ENCODE measurements around the gene SRL. TPM values are rescaled to one million over a fixed set of nuclear protein-coding genes. Genes with fewer than 3 reads are reported as not detected.

Gene SRL
- total RNA-seq, 2 donors from 2014 or later: 302 to 359 TPM

DNA sequence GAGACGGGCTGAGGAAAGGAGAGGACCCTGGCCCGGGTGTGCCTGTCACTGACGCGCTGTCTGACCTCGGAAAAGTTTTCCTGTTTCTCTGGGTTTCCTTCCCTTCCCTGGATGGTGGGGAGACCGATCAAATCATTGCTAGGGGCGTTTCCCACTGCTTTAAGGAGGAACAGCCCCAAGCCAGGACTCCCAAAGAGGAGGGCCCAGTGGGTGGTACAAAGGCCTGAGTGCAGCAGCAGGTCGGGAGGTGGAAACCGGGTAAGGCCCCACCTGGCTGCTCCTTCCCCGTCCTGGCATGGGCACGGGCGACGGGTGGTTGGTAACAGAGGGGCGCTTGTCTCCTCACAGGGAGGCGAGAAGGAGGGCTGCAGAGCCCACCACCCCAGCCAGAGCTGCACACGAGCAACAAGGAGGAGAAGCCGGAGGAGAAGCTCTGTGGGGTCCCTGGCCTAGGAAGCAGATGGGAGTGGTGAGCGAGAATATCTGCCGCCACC is 2.2 kb downstream of the SRL start:
- no peak for DNase-seq
- ATAC-seq: peak; percentile 32 to 59
- intact Hi-C loops (cut with DNase I): loop anchor here in 1 of 2 donors (5.0 kb wide), 1 partner anchor 37 kb away; no protein-coding TSS in a partner anchor

DNA sequence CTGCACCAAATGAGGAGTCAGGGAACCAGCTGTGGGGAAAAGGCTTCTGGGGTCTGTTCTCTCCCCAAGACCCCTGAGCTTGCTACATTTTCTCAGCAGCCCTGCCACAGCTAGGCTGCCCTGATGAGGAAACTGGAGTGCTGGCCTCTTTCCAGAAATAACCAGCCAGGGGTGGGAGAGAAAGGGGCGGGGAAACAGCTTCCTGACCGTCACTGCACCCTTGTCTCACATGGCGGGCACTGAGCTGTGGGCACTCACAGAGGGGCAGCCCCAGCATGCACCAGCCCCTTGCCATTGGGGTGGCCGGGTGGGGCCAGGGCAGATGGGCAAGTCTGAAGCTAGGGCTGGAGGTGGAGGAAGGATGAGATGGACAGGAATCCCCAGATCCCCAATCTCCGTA is 2.9 kb downstream of the SRL start:
- DNase-seq (peak; percentile 61), ATAC-seq (peak; percentile 46 to 54)
- intact Hi-C loops (cut with DNase I): loop anchor here in 1 of 2 donors (5.0 kb wide), 1 partner anchor 37 kb away; no protein-coding TSS in a partner anchor

DNA sequence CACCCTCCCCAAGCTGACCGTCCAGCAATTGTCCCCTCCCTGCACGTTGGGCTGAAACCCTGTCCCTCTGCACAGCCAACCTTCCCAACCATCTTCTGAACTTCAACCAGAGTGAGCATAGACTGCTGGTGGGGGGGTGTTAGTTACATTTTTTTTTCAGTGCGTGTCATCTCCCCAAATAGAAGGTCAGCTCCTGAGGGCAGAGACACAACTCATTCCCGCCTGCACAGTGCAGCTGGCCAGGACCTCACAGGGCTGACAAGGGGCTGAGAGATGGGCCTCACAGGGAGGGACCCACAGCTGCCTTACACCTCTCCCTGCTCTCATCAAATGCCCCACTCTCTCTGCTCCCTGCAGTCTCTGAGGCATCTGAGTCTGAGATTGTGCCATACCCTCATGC is 8.4 kb downstream of the SRL start:
- ATAC-seq: peak; percentile 38 to 70
- DNase-seq: no peak
- intact Hi-C loops (cut with DNase I): no loop called here

DNA sequence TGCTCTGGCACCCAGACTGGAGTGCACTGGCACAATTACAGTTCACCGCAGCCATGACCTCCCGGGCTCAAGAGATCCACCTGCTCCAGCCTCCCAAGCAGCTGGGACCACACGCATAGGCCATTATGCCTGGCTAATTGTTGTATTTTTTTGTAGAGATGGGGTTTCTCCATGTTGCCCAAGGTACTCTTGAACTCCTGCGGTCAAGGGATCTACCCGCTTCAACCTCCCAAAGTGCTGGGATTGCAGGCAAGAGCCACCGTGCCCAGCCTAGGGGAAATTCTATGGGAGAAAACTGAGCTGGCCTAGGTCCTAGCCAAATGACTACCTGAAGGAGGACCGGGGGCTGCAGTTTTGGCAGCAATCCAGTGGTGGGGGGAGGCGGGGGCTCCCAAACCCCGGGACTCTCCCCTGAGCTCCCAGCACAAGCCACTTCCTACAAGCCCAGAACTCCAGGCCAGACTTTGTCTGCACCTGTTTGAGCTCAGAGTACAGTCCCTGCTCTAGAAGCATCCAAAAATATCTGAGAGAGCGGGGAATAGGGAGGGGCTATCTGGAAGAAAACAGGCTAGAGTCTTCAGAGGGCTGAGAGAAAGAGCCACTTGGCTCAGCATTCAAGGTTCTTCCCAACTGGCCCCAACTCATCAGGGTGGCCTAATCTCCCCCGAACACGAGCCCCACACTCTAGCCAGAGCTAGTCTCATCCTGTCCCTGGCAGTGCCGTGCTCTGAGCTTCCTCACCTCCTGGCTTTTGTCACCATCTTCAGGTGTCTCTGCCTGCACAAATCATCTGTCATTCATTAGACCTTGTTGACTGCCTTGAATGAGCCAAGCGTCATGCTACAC is 9.1 kb downstream of the SRL start:
- intact Hi-C loops (cut with DNase I): no loop called here
- ATAC-seq (peak; percentile 34 to 38), DNase-seq (no peak)

DNA sequence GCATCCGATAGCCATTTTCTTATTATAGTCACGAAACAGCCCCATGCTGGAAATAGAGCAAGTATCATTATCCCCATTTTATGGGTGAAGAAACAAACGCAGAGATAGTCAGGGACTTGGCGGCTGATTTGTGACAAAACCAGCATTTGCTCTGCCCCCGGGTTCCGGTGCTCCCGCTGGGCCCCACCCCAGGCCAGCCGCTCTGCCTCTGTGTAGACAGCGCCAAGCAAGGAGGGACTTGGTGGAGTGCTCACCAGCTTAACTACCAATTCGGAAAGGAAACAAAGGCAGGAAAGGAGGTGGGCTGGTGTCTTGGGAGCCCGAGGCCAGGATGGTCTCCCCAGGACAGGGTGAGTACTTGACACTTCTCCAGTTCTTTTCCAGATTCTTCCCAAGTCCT is 10.0 kb downstream of the SRL start:
- ATAC-seq: peak in 1 of 2 donors; percentile 16
- intact Hi-C loops (cut with DNase I): no loop called here
- DNase-seq: no peak

DNA sequence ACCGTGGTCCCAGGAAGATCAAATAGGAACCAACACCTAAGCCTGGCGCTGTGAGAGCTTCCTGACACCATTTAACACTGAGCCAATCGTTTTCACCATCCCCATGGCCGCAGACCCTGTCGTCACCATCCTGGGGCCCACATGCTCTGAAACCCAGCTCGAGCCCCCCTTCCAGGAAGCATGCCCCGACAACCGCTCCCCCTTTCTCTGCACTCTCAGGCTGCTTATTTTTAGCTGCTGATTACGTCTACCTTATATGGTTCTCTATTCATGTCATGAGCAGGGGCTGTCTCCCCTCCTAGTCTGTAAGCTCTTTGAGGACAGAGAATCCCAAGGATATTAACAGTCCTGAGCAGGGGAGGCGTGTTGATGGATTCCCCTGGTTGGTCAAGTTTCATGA is 10.5 kb downstream of the SRL start:
- DNase-seq (peak; percentile 59), ATAC-seq (peak; percentile 67 to 83)
- intact Hi-C loops (cut with DNase I): no loop called here

DNA sequence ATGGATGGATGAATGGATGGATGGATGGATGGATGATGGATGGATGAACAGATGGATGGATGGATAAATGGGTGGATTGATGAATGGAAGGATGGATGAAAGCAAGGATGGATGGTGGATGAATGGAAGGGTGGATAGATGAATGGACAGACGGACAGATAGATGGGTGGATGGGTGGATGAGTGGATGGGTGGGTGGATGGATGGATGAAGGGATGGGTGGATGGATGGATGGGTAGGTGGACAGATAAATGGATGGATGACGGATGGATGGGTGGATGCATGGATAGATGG is 14.9 kb downstream of the SRL start:
- intact Hi-C loops (cut with DNase I): no loop called here
- DNase-seq (no peak), ATAC-seq (no peak)

DNA sequence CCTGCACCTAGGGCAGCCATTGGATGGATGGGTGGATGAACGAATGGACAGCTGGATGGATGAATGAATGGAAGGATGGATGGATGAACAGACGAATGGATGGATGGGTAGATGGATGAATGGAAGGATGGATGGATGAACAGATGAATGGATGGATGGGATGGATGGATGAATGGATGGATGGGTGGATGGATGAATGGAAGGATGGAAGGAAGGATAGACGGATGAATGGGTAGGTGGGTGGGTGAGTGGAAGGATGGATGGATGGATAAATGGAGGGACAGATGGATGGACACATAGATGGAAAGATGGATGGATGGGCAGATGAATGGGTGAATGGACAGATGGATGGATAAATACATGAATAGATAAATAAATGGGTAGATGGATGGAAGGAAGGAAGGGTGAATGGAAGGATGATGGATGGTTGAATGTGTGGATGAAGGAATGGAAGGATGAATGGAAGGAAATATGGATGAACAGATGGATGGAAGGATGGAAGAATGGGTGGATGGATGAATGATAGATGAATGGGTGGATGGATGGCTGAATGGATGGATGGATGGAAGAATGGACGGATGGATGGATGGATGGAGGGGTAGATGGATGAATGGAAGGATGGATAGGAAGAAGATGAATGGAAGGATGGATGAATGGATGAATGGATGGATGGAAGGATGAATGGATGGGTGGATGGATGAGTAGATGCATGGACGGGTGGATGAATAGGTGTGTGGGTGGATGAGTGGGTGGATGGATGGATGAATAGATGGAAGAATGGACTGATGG is 15.4 kb downstream of the SRL start:
- DNase-seq (no peak), ATAC-seq (no peak)
- intact Hi-C loops (cut with DNase I): no loop called here

DNA sequence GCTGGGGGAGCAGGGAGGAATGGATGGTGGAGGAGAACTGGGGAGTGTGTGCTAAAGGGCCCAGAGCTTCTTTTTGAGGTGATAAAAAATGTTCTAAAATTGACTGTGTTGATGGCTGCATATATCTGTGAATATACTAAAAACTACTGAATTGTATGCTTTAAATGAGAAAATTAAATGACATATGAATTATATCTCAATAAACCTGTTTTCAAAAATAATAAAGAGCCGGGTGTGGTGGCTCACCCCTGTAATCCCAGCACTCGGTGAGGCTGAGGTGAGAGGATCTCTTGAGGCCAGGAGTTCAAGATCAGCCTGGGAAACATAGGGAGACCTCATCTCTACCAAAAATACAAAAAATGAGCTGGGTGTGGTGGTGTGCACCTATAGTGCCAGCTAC is 16.8 kb downstream of the SRL start:
- intact Hi-C loops (cut with DNase I): no loop called here
- ATAC-seq (no peak), DNase-seq (no peak)

DNA sequence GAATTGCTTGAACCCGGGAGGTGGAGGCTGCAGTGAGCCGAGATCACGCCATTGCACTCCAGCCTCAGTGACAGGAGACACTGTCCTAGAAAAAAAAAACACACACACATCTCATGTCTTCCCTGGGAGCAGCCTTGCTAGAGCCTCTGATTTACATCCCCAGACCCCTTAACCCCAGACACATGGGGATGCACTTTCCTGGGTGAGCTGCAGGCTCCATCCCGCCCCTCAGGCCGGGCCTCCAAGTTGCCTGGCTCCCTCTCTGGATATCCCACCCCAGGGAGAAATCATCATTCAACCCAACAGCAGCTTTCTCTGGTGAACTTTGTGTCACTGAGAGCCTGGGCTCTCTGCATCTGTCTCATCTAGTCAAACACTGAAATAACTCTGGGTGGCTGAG is 21.5 kb downstream of the SRL start:
- intact Hi-C loops (cut with DNase I): no loop called here
- DNase-seq: no peak
- no peak for ATAC-seq

DNA sequence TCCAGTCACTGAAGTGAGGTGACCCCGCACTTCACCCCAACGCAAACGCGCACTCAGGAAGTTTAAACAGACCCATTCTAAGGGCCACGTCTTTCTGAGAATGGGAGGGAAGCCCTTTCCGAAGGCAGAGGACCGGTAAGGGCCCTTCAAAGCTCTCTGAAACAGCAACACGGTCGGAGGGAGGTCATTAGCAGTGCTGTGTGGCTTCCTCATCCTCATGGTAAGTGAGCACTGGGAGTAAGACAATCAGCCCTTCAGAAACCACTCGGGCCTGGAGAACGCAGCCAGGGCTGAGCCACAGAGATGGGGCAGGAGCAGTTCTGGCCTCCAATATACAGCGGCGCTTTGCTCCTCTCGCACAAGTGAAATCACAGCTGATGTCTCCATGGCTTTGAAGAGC is 23.7 kb downstream of the SRL start:
- no peak for ATAC-seq
- no peak for DNase-seq
- intact Hi-C loops (cut with DNase I): no loop called here

DNA sequence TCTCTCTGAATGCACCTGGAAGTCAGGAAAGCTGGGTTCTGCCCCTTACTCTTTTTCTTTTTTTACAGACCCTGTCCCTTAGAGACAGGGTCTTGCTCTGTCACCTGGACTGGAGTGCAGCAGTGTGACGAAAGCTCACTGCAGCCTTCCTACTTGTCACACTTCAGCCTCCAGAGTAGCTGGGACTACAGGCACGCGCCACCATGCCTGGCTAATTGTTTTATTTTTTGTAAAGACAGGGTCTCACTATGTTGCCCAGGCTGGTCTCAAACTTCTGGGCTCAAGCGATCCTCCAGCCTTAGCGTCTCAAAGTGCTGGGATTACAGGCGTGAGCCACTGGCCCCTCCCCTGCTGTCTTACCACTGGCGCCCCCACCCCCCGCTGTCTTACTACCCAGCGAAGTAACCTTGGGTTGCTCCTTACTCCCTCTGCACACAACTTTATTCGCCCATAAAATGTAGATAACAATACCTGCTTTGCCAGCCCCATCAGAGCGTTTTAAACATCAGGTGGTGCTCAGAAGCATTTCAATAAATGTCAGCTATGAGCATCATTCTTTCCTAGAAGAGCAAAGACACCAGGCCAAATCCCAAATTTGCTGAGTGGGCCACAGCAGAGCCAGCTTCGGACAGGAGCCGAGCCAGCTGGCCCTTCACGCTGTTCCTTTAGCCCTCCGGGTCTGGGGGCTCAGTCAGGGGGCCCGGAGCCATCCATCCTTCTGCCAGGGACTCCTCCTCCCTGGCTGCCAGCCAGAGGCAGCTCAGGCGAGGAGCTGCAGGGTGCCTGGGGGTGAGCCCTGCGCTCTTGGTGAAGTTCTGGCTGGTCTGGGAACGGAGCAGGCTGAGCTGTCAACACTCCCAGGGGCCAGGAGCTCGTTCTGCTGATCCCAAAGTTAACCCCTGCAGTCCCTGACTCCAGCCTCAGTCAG is 24.4 kb downstream of the SRL start:
- intact Hi-C loops (cut with DNase I): no loop called here
- DNase-seq: peak; percentile 75
- ATAC-seq: peak; percentile 74 to 90

DNA sequence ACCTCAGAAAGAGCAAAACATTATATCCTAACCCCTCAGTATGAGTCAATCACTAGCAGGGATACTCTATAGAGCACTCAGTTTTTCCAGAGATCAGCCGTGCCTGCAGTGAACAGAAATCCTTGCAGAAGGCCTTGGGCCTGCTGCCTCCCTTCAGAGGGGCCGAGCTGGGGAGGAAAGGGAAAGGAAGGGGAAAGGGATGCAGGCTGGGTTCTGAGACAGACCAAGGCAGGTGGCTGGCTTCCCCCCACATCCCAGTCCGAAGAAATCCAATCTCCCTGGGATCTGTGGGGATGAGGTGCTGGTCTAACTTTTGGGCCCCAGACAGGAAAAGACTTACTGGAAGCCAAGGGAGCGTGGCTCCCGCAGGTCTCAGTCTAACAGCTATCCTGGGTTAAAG is 25.3 kb downstream of the SRL start:
- ATAC-seq (no peak), DNase-seq (no peak)
- intact Hi-C loops (cut with DNase I): no loop called here

DNA sequence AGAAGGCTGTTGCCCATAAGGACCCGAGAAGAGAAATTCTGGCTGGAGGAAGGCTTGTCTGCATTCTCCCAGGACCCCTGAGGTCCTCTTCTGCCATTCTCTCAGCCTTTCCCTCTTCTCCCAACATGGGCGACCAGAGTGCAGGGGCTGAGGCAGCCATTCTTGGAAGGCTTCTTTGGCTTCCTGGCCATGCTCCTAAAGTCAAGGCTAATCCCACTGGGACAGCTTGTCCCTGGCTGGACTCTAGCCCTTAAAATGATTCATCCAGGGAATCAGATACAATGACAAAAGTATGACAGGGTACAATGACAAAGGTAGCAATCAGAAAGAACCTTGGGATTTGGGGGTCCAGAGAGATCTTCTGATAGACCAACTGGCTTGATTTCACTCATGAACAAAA is 26.8 kb downstream of the SRL start:
- ATAC-seq: peak in 1 of 2 donors; percentile 19
- no peak for DNase-seq
- intact Hi-C loops (cut with DNase I): no loop called here

DNA sequence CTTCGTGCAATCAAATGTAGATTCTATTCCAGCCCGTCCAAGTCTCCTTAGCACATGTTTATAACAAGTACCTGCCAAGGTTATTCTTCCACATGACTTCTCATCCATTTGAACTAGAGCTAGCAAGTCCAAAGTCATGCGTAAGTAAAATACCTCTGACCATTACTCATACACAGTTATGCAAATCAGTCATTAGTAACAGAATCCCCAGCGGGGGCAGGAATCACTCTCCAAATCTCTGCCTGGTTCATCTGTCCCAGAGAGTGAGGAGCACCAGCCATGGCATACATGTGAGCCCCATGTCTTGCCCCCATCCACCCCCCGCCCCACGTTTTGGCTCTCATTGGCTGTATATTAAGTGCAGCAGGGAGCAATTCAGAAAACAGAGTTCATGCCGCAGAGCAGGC is 27.7 kb downstream of the SRL start:
- intact Hi-C loops (cut with DNase I): no loop called here
- peak in 1 of 2 donors; percentile 72 for ATAC-seq
- DNase-seq: no peak

DNA sequence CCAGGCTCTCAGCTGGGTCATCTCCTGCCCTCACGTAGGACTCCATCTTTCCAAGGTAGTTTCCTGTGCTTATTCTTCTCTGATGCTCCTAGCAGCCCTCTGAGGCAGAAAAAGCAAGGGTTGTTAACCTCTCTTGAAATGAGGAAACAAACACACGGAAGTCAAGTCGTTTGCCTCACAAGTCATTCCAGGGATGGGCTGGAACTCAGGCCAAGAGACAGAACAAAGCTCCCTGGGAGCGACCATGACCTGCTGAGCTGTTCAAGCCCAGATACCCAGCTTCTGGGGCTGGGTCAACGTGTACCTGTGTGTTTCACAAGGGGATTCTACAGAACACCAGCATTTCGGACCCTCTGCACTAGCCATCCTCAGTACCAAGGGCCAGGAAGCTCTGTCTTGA is 28.1 kb downstream of the SRL start:
- ATAC-seq (no peak), DNase-seq (no peak)
- intact Hi-C loops (cut with DNase I): no loop called here

DNA sequence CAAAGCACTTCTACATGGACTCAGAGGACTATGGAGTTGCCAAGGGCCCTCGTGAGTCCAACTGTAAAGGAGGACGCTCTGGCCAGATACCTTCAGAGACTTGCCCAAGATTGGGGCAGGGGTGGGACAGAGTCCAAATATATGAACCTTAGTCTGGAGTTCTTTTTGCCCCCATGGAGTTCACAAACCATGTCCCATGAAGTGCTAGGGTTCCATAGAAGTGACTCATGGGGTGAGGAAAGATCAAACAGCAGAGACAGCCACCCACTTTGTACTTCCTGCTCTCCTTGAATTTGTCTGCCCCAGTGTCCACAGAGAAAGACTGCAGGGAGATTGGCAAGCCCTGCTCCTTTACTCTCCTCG is 29.0 kb downstream of the SRL start:
- DNase-seq: no peak
- peak in 1 of 2 donors; percentile 11 for ATAC-seq
- intact Hi-C loops (cut with DNase I): no loop called here

DNA sequence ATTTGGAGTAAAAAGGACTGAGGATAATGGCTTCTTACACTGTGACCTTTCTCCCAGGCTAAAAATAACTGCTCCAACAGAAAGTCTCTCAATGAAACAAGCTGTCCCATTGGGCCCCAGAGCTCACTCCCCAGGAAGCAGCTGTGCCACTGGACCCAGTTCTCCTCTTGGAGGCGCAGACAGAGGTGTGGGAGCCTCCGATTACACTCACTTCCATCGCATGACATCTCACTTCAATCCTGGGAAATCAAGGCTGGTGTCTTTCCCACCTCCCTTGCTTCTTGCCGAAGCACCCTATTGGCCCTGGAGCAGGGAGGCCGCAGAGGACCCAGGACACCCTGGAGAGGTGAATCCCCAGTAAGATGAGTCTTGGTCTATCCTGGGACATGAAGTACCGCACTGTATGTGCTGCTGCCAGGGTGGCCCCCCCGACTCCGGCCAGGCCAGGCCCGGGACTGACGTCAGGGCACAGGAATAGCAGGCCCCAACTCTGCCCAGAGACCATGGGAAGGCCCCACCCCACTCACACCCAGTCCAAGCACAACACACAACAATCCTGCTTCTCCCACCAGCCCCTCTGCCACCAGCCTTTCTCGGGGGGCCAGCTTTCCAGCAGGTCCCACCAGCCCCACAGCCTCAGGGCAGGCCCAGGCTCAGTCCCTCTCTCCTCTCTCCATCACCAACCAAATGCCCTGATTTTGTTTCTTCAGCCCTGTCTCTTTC is 29.5 kb downstream of the SRL start:
- DNase-seq (peak; percentile 80), ATAC-seq (peak; percentile 86 to 88)
- intact Hi-C loops (cut with DNase I): no loop called here

Measured in left cardiac atrium (tissue), 4 donors.